Stimulated activated CD4-positive, alpha-beta T cell treated with anti-CD3 and anti-CD28 coated beads, Interleukin-1b, Interleukin-23, amount 100 ng/mL, for 48 hours (primary cell): ENCODE results near the gene SGK1.

Source experiments
- DNase-seq: peaks from one replicate; pipeline ENCODE4 v3.0.0-alpha.2; 2020

The SGK1 gene

DNA sequence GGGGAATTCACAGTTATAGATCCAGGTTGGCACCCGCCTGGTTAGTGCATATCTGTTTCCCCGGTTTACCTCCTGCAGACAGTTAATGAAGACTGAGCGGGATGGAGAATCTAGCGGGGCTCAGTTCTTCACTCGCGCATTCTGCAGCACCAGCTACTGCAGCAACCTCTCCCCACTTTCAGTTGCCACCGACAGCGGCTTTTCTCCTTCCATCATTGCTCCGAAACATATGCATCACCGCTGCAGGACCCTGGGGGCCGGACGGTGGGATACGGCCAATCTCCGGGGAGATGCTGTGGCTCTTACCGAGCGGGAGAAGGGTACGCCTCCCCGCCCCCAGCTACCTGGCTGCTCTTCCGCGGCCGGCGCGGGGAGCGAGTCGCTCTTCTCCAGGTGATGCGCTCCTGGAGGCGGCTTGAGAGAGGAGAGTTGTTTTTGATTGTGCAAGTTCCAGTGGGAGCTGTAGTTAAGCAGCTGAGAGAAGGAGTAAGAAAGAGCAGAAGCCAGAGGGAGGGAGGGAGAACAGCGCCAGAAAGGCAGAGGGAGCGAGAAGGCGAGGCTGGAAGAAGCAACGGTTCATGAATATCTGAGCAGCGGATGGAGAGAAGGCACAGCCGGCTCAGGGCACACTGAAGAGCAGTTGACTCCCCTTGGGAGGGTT lies at the start of gene SGK1:
Gene SGK1 (minus strand): TSS at position 642 of the 661 bp plus-strand sequence. CDS start 652 bp downstream, outside the sequence.
- no peak for DNase-seq

DNA sequence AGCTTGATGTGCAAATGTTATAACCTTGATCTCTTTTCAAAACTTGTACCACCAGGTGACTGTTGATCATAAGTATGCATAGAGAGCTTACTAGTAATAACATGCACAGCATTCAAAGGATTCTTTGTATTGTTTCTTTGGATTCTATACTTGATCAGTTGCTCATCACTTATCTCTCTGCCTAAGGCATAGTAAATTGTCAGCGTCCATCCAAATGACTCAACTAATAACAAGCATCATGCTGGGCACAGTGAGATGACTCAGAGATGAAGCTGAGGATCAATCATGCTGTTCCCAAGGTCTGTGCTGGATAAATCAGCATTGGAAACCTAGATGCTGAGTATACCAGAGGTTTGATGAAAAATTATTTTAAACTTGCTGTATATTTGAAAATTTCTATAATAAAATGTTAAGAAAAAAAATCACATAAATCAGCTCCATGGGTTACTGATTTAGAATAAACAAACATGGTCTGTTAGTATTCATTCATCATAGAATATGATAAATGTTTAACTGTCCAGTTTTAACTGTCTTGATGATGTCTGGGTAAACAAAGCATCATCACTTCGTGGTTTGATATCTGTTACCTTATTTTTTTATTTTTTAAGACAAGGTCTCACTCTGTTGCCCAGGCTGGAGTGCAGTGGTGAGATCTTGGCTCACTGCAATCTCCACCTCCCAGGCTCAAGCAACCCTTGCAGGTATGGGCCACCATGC lies 45.6 kb upstream of the SGK1 start:
- no peak for DNase-seq

DNA sequence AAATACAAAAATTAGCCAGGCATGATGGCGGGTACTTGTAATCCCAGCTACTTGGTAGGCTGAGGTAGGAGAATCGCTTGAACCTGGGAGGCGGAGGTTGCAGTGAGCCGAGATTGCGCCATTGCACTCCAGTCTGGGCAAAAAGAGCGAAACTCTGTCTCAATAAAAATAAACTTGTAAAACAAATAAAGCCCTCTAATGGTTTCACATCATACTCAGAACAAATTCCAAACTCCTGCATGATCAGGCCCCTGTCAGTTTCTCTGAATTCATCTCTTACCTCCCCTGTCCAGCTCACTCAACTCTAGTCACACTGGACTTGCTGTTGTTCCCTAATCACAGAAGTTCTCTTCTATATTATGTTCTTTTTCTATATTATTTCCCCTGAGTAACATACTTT lies 43.1 kb upstream of the SGK1 start:
- no peak for DNase-seq

DNA sequence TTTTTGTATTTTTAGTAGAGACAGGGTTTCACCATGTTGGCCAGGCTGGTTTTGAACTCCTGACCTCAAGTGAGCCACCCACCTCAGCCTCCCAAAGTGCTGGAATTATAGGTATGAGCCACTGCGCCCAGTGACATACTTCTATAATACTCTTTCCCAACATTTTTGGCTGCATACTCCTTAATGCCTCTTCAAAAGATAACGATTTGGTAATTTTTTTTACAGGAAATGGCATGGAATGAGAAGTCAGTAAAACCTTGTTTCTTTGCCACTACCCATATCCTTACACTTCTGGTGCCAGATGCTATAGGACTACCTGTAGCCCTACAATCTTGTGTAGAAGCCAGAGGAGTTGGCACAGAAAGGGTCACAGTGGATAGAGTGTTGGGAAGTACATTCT lies 41.4 kb upstream of the SGK1 start:
- DNase-seq: no peak

DNA sequence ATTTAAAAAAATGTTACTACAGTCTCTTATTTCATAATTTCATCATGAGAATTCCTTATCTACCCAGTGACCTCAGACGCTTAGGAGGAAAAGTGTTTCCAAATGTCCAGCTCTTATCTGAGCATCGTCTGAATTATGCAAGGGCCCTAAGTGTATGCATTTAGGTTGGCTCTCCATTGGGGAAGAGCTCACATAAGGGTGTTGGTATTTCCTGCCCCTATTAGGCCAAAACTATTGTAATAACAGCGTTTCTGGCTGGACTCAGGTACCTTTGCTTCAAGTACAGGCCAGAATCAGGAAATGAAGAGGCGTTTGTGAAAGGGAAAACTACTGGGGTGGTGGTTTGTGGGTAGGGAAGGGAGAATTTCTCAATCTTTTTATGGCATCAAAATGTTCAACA lies 40.4 kb upstream of the SGK1 start:
- DNase-seq: no peak

DNA sequence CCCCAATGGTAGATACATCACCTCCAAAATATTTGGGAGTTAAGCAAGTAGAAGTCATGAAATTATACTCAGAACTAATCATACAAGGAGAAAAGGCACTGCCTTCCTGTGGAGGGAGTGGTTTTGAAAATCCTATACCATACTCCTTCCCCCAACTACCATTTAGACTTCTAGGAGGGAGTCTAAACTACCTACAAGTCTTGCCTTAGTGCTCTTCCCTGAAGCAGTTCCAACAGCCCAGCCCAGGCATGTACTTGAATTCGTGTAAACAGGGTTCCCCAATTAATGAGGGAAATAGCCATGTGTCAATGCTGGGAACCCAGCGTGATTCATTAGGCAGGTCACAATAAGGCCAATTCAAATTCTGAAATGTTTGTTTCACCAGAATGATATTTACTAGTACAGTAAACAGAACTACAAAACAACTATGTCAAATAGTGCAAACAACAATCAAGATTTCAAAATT lies 39.1 kb upstream of the SGK1 start:
- DNase-seq: no peak

DNA sequence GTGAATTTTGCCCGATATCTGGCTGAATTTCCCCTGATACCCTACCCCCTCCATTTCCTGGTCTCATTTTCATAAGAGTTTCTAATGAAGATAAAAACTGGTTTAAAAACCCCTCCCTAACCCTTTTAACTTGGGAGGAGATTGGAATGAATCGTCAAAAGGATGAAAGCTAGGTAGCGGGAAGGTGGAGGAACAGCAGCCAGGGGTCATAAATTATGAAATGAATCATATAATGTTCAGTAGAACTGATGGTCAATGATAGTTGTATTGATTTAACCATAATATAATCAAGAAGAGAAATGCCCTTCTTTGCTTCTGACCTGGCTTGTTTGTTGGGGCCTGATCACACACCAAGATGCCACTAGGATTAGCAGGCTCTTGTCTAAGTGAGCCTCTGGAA lies 38.5 kb upstream of the SGK1 start:
- DNase-seq: no peak

DNA sequence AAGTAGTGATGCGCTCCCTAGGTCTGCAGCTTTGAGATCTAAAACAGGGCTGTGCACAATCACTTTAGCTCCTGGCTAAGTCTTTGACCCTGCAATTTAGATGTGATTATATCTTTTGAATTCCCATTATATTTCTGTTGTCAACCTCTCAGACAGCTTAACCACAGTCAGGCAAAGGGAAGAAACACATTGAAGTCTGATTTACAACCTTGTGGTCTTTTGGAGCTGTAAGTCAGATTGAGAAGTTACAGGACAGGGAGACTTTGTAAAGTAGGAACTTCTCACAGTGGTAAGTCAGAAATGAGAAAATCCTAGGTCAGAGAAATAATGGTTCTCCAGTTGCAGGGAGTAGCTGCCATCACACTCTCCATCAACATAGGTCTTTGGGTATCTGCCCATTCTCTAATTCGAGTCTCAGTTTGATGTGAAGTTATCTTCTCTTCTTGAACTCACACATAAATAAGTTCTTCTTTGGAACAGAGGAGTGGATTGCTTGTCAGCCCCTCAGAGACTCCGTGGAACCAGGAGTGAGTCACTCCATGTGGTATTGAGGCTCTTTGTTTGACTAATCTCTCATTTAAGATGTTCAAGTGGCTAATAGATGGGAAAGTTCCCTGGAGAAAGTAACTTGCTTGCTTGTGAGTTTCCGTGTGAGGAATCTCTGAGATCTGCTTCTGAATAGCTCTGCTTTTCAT lies 35.0 kb upstream of the SGK1 start:
- DNase-seq: peak; percentile 49

DNA sequence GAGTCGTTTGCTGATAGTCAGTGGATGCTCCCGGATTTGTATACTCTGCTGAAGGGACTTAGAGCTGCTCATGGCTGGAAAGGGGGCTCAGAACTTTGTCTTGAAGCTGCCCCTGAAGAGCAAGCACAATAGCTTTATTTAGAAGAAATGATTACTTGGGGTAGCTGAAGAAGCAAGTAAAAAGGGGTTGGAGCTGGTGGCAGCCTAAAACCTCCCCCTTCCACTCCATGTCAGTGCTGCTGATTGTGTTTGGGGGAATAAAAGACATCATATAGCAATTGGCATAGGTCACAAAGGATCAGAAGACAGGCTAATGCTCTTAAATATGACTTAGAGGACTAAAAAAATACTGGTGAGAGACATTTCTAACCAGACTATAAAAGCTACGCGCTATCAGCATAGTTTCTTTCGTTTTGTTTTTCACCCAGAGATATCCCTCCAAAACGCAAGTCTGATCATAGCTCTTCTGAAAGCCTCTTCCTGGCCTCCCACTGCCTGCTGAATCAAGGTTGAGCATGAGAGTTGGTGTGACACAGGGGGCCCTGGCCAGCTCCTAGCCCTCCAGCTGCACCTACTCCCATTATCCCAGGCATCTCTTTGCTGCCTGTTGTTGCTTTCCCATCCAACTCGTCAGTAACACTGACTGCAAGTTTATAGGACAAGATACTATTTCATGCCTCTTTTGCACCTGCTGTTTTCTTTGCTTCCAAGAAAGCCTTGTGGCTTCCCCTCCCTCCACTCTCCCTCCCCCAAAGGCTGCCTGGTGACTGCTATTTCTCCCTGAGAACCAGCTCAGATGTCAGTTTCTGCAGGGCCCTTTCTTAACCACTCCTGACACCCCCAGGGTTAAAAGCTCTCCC lies 33.9 kb upstream of the SGK1 start:
- no peak for DNase-seq

DNA sequence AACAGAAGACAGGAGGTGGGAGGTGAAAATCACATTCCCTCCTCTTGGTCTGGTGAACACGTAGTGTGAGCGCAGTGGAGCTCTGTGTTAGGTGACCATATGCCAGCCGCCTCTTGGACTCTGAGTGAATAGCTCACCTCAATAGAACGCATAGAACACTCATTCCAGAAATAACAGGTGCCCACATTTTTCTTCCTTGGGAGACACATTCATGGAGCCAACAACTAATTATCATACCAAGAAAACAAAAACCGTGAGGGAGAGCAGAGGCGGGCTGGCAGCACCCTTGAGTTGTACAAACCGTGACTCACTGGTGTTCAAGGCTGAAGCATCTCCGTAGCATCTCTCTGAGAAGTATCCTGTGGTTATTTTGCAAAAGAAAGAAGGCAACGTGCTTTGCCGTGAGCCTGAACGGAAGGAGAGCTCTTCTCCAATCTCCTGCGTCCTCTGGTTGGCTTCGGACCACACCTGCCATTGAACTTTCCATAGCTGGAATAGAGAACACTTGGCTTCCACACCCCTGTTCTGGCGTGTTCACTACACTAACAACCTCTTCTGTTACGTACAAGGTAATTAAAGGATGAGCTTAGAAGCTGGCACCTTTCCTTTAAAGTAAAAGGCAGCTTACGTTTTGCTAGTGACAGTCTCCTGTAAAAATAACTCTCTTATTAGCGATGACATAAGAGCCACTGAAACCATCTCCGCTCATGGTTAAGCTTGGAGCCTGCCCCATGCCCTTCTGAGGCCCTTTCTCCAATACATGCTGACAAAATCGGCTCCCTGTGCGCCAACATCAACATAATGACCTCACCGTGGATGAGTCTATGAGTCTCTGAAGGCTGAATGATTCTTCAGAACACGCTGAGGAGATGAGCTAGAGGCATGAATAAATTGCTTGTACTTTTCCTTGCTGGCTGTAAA lies 30.2 kb upstream of the SGK1 start:
- DNase-seq: no peak

DNA sequence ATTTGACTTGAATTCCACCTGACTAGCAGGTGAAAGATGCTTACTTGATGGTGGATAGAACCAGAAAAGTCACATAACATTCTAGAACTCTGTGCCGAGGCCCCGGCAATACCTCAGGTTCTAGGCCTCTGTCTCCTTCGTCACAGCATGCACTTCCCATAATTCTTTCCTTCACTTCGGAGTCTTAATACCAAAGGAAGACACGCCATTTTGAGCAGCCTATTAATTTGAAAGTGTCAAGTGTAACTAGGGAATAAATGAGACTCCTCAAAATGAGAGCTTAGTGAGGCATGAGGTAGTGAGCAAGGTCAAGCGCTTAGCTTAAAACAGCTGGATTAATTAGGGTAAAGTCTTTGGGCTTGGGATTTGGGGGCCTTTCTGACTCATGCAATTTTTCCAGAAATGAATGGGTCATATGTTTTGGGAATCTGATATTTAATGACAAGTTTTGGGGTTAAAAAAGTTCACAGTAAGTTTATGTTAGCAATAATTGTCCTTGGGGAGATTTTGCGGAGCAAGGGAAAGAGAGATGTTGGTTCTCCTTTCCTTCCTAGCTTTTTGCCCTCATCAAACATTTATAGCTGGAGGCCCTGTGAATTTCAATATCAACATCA lies 29.1 kb upstream of the SGK1 start:
- DNase-seq: no peak

DNA sequence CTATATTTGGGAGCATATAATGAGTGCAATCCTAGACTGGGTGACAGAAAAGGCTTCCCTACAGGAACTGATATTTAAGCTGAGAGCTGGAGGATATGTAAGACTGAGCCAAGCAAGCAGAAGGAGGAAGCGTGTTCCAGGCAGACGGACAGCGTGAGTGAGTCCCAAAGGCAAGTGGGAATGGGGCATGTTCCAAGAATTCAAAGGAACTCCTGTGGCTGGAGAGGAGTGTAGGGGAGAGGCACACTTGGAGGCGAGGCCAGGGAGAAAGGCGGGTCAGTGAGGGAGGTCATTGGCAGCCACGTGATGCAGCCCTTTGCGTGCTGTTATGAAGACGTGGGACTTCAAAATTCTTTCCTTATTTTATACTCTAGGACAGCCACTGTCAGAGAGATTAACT lies 27.9 kb upstream of the SGK1 start:
- DNase-seq: no peak

DNA sequence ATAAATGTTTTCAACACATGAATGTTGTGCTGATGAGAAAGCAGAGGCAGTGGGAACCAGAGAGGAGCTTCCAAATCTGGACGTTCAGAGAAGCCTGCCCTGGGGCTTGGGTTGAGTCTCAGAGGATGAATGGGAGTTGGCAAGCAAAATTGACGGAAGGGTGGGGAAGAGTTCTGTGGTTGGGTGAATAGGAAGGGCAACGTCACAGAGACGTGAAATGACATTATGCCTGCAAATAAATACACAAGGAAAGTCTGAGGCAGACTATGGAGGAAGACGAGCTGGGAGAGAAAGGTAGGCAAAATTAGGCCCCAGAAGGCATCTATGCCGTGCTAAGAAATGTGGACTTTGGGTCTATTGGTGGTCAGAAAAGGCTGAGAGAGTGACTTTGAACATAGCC lies 25.2 kb upstream of the SGK1 start:
- DNase-seq: no peak

DNA sequence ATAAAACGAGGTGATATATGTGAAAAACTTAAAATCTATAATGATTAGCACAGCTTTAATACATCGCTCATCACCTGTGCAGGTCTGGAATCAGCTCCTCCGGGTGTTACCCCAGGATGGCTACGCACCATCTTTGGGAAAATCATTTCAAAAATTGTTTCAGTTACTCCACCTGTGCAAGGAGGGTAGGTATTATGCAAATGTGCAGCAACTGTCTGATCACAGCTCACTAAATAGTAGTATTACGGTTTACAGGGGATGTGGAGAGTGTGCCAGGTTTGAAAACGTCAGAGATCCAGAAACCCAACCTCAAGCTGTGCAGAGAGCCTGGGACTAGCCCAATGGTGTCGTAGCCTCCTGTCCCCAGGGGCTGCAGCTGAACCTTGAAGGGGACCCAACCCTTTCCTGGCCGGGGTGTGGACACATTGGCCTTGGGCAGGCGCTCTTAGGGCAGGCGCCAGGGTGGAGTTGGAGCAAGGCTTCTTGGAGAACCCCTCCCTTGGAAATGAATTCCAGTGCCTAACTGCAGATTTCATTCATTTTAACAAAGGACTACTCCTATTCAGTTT lies 24.2 kb upstream of the SGK1 start:
- no peak for DNase-seq

DNA sequence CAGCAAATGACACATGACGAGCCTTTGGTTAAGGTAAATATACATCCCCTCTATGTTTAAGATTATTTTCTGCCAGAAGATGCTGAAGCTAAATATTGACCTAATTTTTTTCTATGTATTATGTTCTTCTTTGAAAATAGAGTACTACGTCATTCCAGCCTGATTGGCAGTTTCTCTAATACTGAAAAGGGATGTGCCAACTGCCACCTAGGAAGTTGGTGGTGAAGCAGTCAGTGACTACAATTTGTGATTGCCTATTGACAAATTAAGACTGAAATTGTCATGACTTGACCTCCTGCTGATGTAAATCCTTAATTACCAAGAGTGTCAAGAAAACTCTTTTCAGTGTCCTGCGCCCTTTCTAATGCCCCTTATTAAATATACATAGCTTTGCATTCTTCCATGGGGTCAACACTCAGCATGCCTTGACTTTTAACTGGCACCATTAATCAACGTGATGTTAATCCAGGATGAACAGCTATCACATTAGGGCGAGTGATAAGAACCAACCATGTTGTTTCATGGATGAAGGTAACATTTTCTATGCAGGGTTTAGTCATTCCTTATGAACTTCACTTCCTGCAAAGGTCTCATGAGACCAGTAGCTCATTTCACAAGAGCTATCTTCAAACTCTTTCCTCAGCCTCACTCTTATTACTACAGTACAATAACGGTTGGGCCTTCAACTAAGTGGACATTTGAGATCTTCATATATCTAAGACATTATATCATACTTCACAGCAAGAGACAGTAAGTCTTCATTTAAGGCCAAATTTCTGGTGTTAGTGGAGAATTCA lies 22.5 kb upstream of the SGK1 start:
- DNase-seq: no peak

DNA sequence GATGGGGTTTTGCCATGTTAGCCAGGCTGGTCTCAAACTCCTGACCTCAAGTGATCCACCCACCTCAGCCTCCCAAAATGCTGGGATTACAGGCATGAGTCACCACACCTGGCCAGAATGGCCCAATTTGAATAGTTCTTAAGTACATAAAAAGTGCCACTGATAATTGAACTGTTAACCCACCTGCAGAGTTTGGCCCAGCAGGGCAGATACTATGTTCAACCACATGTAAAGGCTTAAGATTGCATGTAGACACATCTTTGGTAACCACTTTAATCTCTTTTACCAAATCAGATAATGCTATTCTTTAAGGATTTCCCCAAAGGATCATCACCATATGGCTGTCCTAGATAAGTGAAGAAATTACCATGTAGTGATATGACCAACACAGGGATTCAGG lies 21.3 kb upstream of the SGK1 start:
- no peak for DNase-seq

DNA sequence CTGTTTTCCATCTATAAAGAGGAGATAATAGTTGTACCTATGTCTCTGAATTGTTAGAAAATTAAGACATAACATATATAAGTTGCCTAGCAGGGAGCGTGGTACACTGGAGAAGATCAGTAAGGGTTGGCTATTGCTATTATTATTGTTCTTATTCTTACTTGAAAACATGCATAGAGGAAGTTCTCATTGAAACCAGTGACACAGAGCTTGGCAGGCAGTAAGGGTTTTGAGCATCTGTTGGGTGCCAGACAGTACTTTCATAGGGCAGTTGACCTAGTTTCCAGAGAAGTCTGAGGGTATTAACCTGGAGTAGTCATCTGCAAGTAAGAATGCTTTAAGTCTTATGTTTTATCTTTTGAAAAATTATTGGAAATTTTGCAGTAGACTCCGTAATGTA lies 13.3 kb upstream of the SGK1 start:
- DNase-seq: no peak

DNA sequence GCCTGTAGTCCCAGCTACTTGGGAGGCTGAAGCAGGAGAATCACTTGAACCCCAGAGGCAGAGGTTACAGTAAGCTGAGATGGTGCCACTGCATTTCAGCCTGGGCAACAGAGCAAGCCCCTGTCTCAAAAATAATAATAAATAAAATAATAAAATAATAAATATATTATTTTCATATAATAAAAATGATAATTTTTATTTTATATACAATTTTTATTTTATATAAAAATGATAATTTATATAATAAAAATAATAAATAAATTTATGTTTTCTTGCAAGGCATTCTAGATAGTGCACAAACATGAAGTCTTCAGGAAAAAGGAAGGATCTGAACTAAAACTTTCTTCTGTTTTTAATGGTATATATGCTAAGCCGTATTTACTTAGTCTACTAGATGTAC lies 12.6 kb upstream of the SGK1 start:
- no peak for DNase-seq

DNA sequence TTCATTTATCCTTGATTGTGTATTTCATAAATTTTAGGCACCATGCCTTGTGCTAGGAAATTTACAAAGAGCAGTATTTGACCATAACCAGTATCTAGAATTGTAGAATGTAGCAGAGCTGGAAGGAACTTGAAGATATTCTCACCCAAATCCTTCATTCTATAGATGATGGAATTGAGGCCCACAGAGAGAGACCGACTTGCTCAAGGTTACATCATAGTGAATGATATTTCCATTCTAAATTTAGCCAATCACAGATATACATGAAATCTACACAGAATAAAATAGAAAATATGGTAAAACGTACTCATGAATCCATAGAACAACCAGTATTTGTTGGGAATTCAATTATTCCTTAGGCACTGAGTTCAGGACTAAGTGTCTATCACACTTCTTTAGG lies 10.9 kb upstream of the SGK1 start:
- DNase-seq: no peak

DNA sequence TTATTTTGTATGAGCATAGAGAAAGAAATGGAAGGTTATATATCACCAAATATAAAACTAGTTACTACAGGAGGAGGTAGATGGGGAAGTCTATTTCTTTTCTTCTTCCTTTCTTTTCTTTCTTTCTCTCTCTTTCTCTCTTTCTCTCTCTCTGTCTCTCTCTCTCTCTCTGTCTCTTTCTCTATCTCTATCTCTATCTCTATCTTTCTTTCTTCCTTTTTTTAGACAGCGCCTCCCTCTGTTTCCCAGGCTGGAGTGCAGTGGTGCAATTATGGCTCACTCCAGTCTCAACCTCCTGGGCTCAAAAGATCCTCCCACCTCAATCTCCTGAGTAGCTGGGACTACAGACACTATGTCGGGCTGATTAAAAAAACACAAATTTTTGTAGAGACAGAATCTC lies 10.2 kb upstream of the SGK1 start:
- DNase-seq: no peak
